Measurements from ENCODE around the gene PKD1L1. TPM values are rescaled to one million over a fixed set of nuclear protein-coding genes. Genes with fewer than 3 reads are reported as not detected.

The PKD1L1 gene
- polyA plus RNA-seq, 2 of the 4 experiments (the other 2 are of a cell fraction): 0.21 TPM

DNA sequence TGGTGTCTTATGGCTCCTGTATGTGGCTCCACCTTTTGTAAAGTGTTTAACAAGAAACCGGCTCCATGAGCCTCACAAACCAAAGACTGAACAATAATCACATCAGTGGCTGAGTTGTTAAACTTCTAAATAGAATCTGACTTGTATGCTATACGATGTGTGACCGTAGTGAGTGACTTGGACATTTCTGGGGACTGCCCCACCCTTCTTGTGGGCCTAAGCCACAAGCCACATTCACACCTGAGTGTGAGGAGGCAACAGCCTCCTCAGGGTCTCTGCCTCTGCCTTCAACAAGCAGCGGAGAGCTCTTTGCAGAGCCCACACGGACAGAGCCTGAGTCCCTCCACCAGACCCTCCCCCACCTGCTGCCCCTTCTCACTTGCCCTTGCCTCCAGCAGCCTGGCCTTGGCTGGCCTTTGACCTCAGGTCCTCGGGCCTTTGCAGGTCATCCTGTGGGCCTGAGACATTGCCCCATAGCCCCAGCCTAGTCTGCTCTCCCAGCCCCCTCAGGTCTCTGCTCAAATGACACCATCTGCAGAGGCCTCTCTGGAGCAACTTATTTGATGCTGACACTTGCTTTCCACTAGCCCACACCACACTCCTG is 209.6 kb downstream of the PKD1L1 start:
- POLR2A ChIA-PET: no interaction called here
- 93% methylated on average over 5 of the region's 6 CpGs for WGBS (ENCODE audit: missing lambda C conversion rate)
- peak; percentile 27 to 45; a peak in 1 of 6 replicates for ATAC-seq

DNA sequence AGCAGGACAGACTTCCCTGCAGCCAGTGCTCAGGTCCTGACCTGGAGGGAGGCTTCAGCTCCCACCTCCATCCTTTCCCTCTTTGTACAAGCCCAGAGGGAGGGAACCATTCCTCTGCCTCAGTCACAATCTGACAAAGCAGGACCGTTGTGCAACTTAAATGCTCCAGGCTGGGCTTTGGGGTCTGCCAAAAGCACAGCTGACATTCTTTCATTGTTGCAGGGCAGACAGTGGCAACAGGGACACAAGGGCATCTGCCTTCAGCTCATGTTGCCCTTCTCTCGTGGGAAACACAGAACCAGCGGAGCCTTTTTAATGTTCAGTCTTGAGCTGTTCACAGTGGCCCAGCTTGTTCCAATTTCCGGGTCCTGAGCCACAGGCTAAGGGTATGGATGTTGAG is 210.7 kb downstream of the PKD1L1 start:
- peaks cover 10% of the 10 kb centered on the region for H3K4me1 ChIP-seq
- peak overlapping the region in 1 of 2 experiments; percentile 62; a peak in 3 of 6 replicates for H3K27ac ChIP-seq
- FAIRE-seq (no peak), ATAC-seq (no peak), DNase-seq (ENCODE audit: low read depth in 1 of 2, low spot score in 1 of 2) (no peak)
- TF ChIP-seq JUN (IDR thresholded peaks at IDR 0.05) (no peak), TP53 (CRISPR knock-in tag; IDR thresholded peaks at IDR 0.05) (no peak), MYC (IDR thresholded peaks at IDR 0.05; ENCODE audit: borderline replicate concordance, low read length) (no peak), KDM1A (IDR thresholded peaks at IDR 0.05; ENCODE audit: low read depth) (no peak), HOXB13 (CRISPR knock-in tag; IDR thresholded peaks at IDR 0.05; ENCODE audit: low read depth) (no peak), CBX2 (IDR thresholded peaks at IDR 0.05; ENCODE audit: borderline replicate concordance, low read depth) (no peak), RNF2 (IDR thresholded peaks at IDR 0.05; ENCODE audit: borderline replicate concordance, low read depth) (no peak), CHD4 (IDR thresholded peaks at IDR 0.05; ENCODE audit: borderline replicate concordance) (no peak)
- TF ChIP-seq, protein P1, sequence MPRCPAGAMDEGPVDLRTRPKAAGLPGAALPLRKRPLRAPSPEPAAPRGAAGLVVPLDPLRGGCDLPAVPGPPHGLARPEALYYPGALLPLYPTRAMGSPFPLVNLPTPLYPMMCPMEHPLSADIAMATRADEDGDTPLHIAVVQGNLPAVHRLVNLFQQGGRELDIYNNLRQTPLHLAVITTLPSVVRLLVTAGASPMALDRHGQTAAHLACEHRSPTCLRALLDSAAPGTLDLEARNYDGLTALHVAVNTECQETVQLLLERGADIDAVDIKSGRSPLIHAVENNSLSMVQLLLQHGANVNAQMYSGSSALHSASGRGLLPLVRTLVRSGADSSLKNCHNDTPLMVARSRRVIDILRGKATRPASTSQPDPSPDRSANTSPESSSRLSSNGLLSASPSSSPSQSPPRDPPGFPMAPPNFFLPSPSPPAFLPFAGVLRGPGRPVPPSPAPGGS (IDR thresholded peaks at IDR 0.05): no peak
- ChIA-PET CTCF (no interaction called here), POLR2A (no interaction called here)
- H3K4me2 ChIP-seq: no peak overlapping the region
- WGBS (ENCODE audit: missing lambda C conversion rate): 94% methylated on average over 4 of the region's 4 CpGs
- H3K9me3 ChIP-seq: no peaks in the 10 kb centered on the region
- no peak overlapping the region for H3K4me3 ChIP-seq

More for the DNA sequence above, 209.6 kb downstream of the PKD1L1 start:
- no peaks in the 10 kb centered on the region for H3K9me3 ChIP-seq
- H3K4me1 ChIP-seq: peaks cover 10% of the 10 kb centered on the region
- DNase-seq (ENCODE audit: low read depth in 1 of 2, low spot score in 1 of 2): no peak
- CTCF ChIA-PET: no interaction called here
- TF ChIP-seq RFX5 (IDR thresholded peaks at IDR 0.05) (no peak), MAZ (IDR thresholded peaks at IDR 0.05; ENCODE audit: borderline replicate concordance, low read depth, low read length) (no peak), NFE2L2 (conservative IDR thresholded peaks at IDR 0.05; ENCODE audit: low read length) (no peak), EHMT2 (IDR thresholded peaks at IDR 0.05; ENCODE audit: low read depth) (no peak), EP300 (IDR thresholded peaks at IDR 0.05) (no peak), HOXA7 (CRISPR knock-in tag; IDR thresholded peaks at IDR 0.05) (no peak), MAFK (IDR thresholded peaks at IDR 0.05; ENCODE audit: partially characterized antibody) (no peak), TFCP2L1 (CRISPR knock-in tag; IDR thresholded peaks at IDR 0.05) (no peak), NPAS2 (CRISPR knock-in tag; IDR thresholded peaks at IDR 0.05; ENCODE audit: borderline replicate concordance) (no peak)
- TF ChIP-seq, protein P2, sequence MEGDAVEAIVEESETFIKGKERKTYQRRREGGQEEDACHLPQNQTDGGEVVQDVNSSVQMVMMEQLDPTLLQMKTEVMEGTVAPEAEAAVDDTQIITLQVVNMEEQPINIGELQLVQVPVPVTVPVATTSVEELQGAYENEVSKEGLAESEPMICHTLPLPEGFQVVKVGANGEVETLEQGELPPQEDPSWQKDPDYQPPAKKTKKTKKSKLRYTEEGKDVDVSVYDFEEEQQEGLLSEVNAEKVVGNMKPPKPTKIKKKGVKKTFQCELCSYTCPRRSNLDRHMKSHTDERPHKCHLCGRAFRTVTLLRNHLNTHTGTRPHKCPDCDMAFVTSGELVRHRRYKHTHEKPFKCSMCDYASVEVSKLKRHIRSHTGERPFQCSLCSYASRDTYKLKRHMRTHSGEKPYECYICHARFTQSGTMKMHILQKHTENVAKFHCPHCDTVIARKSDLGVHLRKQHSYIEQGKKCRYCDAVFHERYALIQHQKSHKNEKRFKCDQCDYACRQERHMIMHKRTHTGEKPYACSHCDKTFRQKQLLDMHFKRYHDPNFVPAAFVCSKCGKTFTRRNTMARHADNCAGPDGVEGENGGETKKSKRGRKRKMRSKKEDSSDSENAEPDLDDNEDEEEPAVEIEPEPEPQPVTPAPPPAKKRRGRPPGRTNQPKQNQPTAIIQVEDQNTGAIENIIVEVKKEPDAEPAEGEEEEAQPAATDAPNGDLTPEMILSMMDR (IDR thresholded peaks at IDR 0.05): no peak
- TF ChIP-seq, protein P3, sequence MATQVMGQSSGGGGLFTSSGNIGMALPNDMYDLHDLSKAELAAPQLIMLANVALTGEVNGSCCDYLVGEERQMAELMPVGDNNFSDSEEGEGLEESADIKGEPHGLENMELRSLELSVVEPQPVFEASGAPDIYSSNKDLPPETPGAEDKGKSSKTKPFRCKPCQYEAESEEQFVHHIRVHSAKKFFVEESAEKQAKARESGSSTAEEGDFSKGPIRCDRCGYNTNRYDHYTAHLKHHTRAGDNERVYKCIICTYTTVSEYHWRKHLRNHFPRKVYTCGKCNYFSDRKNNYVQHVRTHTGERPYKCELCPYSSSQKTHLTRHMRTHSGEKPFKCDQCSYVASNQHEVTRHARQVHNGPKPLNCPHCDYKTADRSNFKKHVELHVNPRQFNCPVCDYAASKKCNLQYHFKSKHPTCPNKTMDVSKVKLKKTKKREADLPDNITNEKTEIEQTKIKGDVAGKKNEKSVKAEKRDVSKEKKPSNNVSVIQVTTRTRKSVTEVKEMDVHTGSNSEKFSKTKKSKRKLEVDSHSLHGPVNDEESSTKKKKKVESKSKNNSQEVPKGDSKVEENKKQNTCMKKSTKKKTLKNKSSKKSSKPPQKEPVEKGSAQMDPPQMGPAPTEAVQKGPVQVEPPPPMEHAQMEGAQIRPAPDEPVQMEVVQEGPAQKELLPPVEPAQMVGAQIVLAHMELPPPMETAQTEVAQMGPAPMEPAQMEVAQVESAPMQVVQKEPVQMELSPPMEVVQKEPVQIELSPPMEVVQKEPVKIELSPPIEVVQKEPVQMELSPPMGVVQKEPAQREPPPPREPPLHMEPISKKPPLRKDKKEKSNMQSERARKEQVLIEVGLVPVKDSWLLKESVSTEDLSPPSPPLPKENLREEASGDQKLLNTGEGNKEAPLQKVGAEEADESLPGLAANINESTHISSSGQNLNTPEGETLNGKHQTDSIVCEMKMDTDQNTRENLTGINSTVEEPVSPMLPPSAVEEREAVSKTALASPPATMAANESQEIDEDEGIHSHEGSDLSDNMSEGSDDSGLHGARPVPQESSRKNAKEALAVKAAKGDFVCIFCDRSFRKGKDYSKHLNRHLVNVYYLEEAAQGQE (IDR thresholded peaks at IDR 0.05): no peak
- TF ChIP-seq, protein P4, sequence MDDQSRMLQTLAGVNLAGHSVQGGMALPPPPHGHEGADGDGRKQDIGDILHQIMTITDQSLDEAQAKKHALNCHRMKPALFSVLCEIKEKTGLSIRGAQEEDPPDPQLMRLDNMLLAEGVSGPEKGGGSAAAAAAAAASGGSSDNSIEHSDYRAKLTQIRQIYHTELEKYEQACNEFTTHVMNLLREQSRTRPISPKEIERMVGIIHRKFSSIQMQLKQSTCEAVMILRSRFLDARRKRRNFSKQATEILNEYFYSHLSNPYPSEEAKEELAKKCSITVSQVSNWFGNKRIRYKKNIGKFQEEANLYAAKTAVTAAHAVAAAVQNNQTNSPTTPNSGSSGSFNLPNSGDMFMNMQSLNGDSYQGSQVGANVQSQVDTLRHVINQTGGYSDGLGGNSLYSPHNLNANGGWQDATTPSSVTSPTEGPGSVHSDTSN (IDR thresholded peaks at IDR 0.05): no peak
- TF ChIP-seq, protein P5, sequence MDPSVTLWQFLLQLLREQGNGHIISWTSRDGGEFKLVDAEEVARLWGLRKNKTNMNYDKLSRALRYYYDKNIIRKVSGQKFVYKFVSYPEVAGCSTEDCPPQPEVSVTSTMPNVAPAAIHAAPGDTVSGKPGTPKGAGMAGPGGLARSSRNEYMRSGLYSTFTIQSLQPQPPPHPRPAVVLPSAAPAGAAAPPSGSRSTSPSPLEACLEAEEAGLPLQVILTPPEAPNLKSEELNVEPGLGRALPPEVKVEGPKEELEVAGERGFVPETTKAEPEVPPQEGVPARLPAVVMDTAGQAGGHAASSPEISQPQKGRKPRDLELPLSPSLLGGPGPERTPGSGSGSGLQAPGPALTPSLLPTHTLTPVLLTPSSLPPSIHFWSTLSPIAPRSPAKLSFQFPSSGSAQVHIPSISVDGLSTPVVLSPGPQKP (IDR thresholded peaks at IDR 0.05; ENCODE audit: low read depth, low read length): no peak
- no peak overlapping the region for H3K4me2 ChIP-seq
- peak; percentile 72 for FAIRE-seq
- H3K27ac ChIP-seq: peak overlapping the region in 1 of 2 experiments; percentile 62; a peak in 3 of 6 replicates
- H3K4me3 ChIP-seq: no peak overlapping the region
